ENCODE measurements around the gene HLA-DMA.
A peak's percentile ranks its signal among the peaks of the same experiment; 100 is the strongest.

Gene HLA-DMA

DNA sequence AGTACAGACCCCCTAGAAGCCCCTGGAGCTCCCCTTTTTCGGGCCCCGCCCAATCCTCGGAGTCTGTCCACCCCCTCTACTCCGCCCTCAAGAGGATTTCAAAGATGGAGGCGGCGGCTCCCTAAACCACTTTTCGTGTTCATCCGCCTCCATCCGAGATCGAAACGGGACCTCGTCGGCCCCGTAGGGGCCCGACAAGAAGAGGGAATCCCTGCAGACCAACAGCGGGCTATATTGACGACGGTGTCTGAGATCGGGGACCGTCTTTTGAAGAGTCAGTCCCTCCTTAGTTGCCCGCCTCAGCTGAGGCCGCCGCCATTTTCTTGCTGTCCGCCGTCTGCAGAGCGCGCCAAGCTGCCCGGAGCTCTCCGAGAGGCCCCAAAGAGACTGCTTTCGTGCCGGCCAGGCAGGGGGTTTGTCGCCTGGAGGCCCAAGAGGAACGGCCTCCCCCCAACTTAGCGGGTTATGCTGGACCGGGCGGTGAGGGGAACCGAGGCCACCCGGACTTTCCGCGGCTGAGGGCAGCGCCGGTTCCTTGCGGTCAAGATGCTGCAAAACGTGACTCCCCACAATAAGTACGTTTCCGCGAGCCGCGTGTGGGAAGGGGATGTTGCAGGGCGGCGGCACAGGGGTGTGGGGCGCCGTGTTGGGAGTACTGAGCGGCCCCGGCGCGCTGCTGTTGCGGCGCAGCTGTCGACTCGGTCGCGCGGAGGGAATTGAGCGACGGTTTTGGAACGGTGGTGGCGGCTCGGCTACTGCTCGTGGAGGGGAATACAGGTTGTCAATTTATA, 19.7 kb upstream of the HLA-DMA start:
- Histone ChIP-seq H3K9ac (ENCODE audit: low read length) (peak overlapping the region; percentile 80), H2AFZ (ENCODE audit: low read depth, low read length, severe bottlenecking) (no peak overlapping the region), H3K9me3 (ENCODE audit: insufficient read depth, low read length) (no peaks in the 10 kb centered on the region), H3F3A (ENCODE audit: insufficient read depth) (peaks cover 83% of the 10 kb centered on the region), H4K20me1 (ENCODE audit: low read depth, low read length) (peaks cover 44% of the 10 kb centered on the region), H3K79me2 (ENCODE audit: insufficient read depth, low read length) (peaks cover 79% of the 10 kb centered on the region), H3K36me3 (ENCODE audit: low read length) (peaks cover 56% of the 10 kb centered on the region), H3K27me3 (ENCODE audit: low read length) (no peaks in the 10 kb centered on the region), H3K4me3 (ENCODE audit: insufficient read depth, low read length, poor library complexity, severe bottlenecking) (peak overlapping the region; percentile 86), H3K4me2 (ENCODE audit: low read depth, low read length, poor library complexity, severe bottlenecking) (peak overlapping the region; percentile 73), H3K27ac (ENCODE audit: low read depth, low read length) (peak overlapping the region; percentile 97), H3K9me2 (replicated peaks; ENCODE audit: insufficient read depth, low read length) (no peaks in the 10 kb centered on the region)
- no peak for TF ChIP-seq EZH2phosphoT487 (conservative IDR thresholded peaks at IDR 0.05; ENCODE audit: low read length)
- TF ChIP-seq, protein P1, sequence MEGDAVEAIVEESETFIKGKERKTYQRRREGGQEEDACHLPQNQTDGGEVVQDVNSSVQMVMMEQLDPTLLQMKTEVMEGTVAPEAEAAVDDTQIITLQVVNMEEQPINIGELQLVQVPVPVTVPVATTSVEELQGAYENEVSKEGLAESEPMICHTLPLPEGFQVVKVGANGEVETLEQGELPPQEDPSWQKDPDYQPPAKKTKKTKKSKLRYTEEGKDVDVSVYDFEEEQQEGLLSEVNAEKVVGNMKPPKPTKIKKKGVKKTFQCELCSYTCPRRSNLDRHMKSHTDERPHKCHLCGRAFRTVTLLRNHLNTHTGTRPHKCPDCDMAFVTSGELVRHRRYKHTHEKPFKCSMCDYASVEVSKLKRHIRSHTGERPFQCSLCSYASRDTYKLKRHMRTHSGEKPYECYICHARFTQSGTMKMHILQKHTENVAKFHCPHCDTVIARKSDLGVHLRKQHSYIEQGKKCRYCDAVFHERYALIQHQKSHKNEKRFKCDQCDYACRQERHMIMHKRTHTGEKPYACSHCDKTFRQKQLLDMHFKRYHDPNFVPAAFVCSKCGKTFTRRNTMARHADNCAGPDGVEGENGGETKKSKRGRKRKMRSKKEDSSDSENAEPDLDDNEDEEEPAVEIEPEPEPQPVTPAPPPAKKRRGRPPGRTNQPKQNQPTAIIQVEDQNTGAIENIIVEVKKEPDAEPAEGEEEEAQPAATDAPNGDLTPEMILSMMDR (IDR thresholded peaks at IDR 0.05; ENCODE audit: insufficient read depth, low read length, poor library complexity, severe bottlenecking), result no peak

DNA sequence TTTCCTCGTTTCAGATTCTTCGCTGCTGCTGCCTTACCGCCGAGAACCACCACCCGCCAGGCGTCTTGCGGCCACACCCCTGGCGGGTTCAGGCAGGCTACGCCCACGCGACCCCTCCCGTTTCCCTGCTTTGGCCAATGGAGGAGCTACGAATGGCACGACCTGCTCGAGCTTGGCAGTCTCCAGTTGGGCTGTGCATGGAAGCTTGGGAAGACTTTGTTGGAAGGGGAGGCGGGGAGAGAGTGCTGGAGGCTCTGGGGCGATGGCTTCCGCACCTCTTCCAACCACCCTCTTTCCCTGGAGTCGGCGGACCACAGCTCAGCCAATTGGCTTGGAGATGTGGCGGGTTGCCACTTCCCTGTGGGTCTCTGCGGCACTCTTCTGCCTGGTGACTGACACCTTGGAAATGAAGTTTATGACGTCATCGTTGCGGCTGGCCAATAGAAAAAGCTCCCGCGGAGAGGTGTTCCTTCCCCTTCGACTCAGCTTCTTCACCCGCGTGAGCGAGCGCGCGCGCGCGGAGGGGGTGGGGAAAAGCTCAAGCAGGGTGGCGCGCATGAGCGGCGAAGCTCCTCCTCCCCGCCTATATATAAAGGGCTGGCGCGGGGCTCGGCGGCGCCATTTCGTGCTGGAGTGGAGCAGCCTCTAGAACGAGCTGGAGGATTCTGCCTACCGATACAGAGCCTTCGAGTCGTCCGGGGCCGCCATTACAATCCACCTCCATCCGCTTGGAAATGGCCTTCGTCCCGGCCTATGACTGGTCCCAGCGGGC, 18.9 kb upstream of the HLA-DMA start:
- Histone ChIP-seq H3K36me3 (ENCODE audit: low read length) (peaks cover 48% of the 10 kb centered on the region), H3K4me2 (ENCODE audit: low read depth, low read length, poor library complexity, severe bottlenecking) (peak overlapping the region; percentile 94), H3K9me3 (ENCODE audit: insufficient read depth, low read length) (no peaks in the 10 kb centered on the region), H3K79me2 (ENCODE audit: insufficient read depth, low read length) (peaks cover 77% of the 10 kb centered on the region), H3K4me3 (ENCODE audit: insufficient read depth, low read length, poor library complexity, severe bottlenecking) (peak overlapping the region; percentile 86), H4K20me1 (ENCODE audit: low read depth, low read length) (peaks cover 37% of the 10 kb centered on the region), H3F3A (ENCODE audit: insufficient read depth) (peaks cover 83% of the 10 kb centered on the region), H3K27ac (ENCODE audit: low read depth, low read length) (peak overlapping the region; percentile 97), H3K27me3 (ENCODE audit: low read length) (no peaks in the 10 kb centered on the region), H3K9me2 (replicated peaks; ENCODE audit: insufficient read depth, low read length) (no peaks in the 10 kb centered on the region), H3K9ac (ENCODE audit: low read length) (peak overlapping the region; percentile 95), H2AFZ (ENCODE audit: low read depth, low read length, severe bottlenecking) (no peak overlapping the region)
- TF ChIP-seq, protein P1 (IDR thresholded peaks at IDR 0.05; ENCODE audit: insufficient read depth, low read length, poor library complexity, severe bottlenecking), result no peak
- no peak for TF ChIP-seq EZH2phosphoT487 (conservative IDR thresholded peaks at IDR 0.05; ENCODE audit: low read length)

DNA sequence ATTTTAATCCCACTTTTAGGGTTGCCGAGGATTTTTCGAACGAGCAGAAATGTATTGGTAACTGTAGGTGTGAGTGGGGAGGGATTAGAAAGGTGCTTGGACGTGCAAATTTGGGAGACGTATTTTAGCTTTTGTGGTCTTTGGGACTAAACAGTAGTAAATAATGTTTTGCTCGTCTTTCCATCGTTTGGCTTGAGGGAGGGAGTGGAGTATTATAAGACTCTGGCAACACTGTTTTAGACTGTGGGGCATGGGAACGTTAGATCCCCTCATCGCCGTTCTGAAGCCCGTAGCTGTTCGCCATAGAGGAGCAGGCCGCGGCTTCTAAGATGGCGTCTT, 18.3 kb upstream of the HLA-DMA start:
- Histone ChIP-seq H3K9me2 (replicated peaks; ENCODE audit: insufficient read depth, low read length) (no peaks in the 10 kb centered on the region), H3K36me3 (ENCODE audit: low read length) (peaks cover 43% of the 10 kb centered on the region), H3K9me3 (ENCODE audit: insufficient read depth, low read length) (no peaks in the 10 kb centered on the region), H3K27ac (ENCODE audit: low read depth, low read length) (peak overlapping the region; percentile 97), H3K79me2 (ENCODE audit: insufficient read depth, low read length) (peaks cover 77% of the 10 kb centered on the region), H3K4me3 (ENCODE audit: insufficient read depth, low read length, poor library complexity, severe bottlenecking) (peak overlapping the region; percentile 75), H3F3A (ENCODE audit: insufficient read depth) (peaks cover 80% of the 10 kb centered on the region), H3K27me3 (ENCODE audit: low read length) (no peaks in the 10 kb centered on the region), H3K9ac (ENCODE audit: low read length) (peak overlapping the region; percentile 95), H2AFZ (ENCODE audit: low read depth, low read length, severe bottlenecking) (no peak overlapping the region), H4K20me1 (ENCODE audit: low read depth, low read length) (peaks cover 31% of the 10 kb centered on the region), H3K4me2 (ENCODE audit: low read depth, low read length, poor library complexity, severe bottlenecking) (peak overlapping the region; percentile 94)
- TF ChIP-seq, protein P1 (IDR thresholded peaks at IDR 0.05; ENCODE audit: insufficient read depth, low read length, poor library complexity, severe bottlenecking), result no peak
- TF ChIP-seq EZH2phosphoT487 (conservative IDR thresholded peaks at IDR 0.05; ENCODE audit: low read length), result no peak

All from SU-DHL-6 (cell line).